ENCODE measurements around the gene BCL11B.

BCL11B gene

DNA sequence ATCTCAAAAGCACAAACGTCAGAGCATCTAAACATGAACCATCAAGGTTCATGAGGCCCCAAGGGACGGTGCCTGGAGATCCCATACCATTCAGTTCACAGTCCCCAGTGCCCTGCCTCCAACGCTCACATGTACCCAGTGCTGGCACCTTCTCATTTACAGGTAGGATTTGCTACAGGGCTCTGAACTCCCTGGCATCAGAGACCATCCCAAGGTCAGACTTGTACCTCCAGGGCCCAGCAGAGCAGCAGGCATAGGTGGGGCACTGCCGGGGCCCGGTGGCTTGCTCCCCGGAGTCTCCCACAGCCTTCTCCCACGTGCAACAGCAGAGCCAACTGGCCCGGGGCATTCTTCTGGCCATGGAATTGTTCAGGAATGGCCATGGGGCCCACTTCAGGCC, 114.8 kb downstream of the BCL11B start:
- Mint-ChIP-seq H3K36me3 (no peaks in the 10 kb centered on the region), H3K4me3 (no peak overlapping the region), H3K27me3 (peaks cover 8 to 13% of the 10 kb centered on the region in 2 donors), H3K4me1 (no peaks in the 10 kb centered on the region), H3K27ac (no peak overlapping the region), H3K9me3 (peaks cover 0 to 4% of the 10 kb centered on the region in 2 donors)
- DNase-seq (no peak), ATAC-seq (replicated peaks) (no peak)

DNA sequence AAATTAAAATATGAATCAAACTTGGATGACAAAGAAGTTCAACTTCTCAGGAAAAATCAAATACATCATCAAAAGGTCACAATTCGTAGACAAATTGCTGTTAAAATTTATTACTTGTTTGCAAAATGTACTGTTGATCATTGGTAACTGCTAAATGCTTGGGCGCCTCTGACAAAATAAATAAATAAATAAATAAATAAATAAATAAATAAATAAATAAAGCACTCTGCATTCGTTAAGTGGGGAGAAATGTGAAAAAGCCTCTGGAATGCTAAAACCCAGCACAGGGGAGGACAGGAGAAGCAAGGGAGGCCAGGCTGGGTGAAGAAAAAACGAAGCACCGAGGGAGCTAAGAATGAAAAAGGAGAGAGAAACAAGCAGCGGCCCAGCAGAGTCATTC, 115.2 kb downstream of the BCL11B start:
- Mint-ChIP-seq H3K27me3 (peaks cover 8 to 13% of the 10 kb centered on the region in 2 donors), H3K36me3 (no peaks in the 10 kb centered on the region), H3K4me3 (no peak overlapping the region), H3K9me3 (peaks cover 0 to 4% of the 10 kb centered on the region in 2 donors), H3K4me1 (no peaks in the 10 kb centered on the region), H3K27ac (no peak overlapping the region)
- DNase-seq (no peak), ATAC-seq (replicated peaks) (no peak)

GRCh38 chr14:99156090-99156425, 115.9 kb downstream of the BCL11B start:
- Mint-ChIP-seq H3K4me3 (no peak overlapping the region), H3K36me3 (no peaks in the 10 kb centered on the region), H3K4me1 (no peaks in the 10 kb centered on the region), H3K27ac (no peak overlapping the region), H3K27me3 (peaks cover 8 to 13% of the 10 kb centered on the region in 2 donors), H3K9me3 (peaks cover 0 to 2% of the 10 kb centered on the region in 2 donors)
- ATAC-seq (replicated peaks) (no peak), DNase-seq (no peak)

GRCh38 chr14:99155173-99156089, 116.6 kb downstream of the BCL11B start:
- no peak for ATAC-seq (replicated peaks)
- peaks cover 0 to 2% of the 10 kb centered on the region in 2 donors for H3K9me3 Mint-ChIP-seq
- peaks cover 8 to 13% of the 10 kb centered on the region in 2 donors for H3K27me3 Mint-ChIP-seq
- DNase-seq, result no peak
- no peak overlapping the region for H3K27ac Mint-ChIP-seq
- no peak overlapping the region for H3K4me3 Mint-ChIP-seq
- H3K4me1 Mint-ChIP-seq, result no peaks in the 10 kb centered on the region
- no peaks in the 10 kb centered on the region for H3K36me3 Mint-ChIP-seq

- Mint-ChIP-seq H3K9me3 (no peaks in the 10 kb centered on the region), H3K27me3 (peaks cover 0 to 3% of the 10 kb centered on the region in 2 donors), H3K4me1 (no peaks in the 10 kb centered on the region), H3K4me3 (no peak overlapping the region), H3K36me3 (no peaks in the 10 kb centered on the region), H3K27ac (no peak overlapping the region)
- DNase-seq (no peak), ATAC-seq (replicated peaks) (no peak)
Measured at GRCh38 chr14:99150236-99150635, 121.8 kb downstream of the BCL11B start.

DNA sequence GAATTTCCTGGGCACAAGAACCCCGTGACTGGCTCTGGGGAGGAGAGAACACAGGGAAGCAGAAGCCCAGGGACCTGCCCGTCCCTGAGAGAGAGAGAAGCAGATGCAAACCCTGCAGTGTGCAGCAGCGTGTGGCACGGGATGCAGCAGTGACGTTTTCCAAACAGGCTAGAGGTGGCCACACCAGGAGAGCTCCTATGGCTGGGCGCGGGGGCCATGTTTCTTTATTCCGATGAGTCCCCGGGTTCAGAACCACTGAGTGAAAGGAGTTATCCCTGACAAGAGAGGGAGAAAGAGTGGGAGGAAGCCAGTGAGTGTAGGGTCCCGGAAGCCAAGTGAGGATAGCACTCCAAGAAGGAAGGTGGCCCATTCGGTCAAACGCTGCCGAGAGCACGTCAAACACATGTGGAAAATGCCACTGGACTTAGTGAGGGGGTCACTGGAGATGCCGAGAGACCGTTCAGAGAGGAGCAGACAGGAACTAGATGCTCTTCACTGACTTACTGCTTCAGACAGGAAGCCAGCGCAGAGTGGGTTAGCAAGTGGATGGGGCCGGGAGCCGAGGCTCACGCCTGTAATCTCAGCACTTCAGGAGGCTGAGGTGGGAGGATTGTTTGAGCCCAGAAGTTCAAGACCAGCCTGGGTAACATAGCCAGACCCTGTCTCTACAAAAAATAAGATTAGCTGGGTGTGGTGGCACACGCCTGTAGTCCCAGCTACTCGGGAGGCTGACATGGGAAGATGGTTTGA, 123.0 kb downstream of the BCL11B start:
- ATAC-seq (replicated peaks) (no peak), DNase-seq (no peak)
- Mint-ChIP-seq H3K4me3 (no peak overlapping the region), H3K9me3 (no peaks in the 10 kb centered on the region), H3K27ac (no peak overlapping the region), H3K27me3 (peaks cover 0 to 1% of the 10 kb centered on the region in 2 donors), H3K36me3 (no peaks in the 10 kb centered on the region), H3K4me1 (no peaks in the 10 kb centered on the region)

- DNase-seq (no peak), ATAC-seq (replicated peaks) (no peak)
- Mint-ChIP-seq H3K4me3 (no peak overlapping the region), H3K27me3 (no peaks in the 10 kb centered on the region), H3K36me3 (no peaks in the 10 kb centered on the region), H3K9me3 (no peaks in the 10 kb centered on the region), H3K27ac (no peak overlapping the region), H3K4me1 (no peaks in the 10 kb centered on the region)
Measured at GRCh38 chr14:99148131-99148530, 123.9 kb downstream of the BCL11B start.

GRCh38 chr14:99147366-99147740, 124.6 kb downstream of the BCL11B start:
- Mint-ChIP-seq H3K9me3 (no peaks in the 10 kb centered on the region), H3K36me3 (no peaks in the 10 kb centered on the region), H3K27me3 (no peaks in the 10 kb centered on the region), H3K4me3 (no peak overlapping the region), H3K27ac (no peak overlapping the region), H3K4me1 (no peaks in the 10 kb centered on the region)
- ATAC-seq (replicated peaks), result no peak
- DNase-seq, result no peak

GRCh38 chr14:99146616-99147365, 125.2 kb downstream of the BCL11B start:
- Mint-ChIP-seq H3K27ac (no peak overlapping the region), H3K4me1 (no peaks in the 10 kb centered on the region), H3K9me3 (no peaks in the 10 kb centered on the region), H3K27me3 (no peaks in the 10 kb centered on the region), H3K4me3 (no peak overlapping the region), H3K36me3 (no peaks in the 10 kb centered on the region)
- DNase-seq, result no peak
- no peak for ATAC-seq (replicated peaks)

DNA sequence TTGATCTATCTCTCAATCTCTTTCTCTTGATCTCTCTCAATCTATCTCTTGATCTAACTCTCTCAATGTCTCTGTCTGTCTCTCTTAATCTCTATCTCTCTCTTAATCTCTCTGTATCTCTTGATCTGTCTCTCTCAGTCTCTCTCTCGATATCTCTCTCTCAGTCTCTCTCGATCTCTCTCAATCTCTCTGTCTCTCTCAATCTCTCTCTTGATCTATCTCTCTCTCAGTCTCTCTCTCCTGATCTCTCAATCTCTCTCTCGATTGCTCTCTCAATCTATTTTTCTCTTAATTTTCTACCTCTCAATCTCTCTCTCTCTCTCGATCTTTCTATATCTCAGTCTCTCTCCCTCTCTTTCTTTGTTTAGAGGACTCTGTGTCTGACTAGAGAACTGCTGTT, 126.7 kb downstream of the BCL11B start:
- Mint-ChIP-seq H3K4me1 (no peaks in the 10 kb centered on the region), H3K27ac (no peak overlapping the region)
- no peak for ATAC-seq (replicated peaks)

GRCh38 chr14:99143793-99144192, 128.2 kb downstream of the BCL11B start:
- Mint-ChIP-seq H3K36me3 (no peaks in the 10 kb centered on the region), H3K4me1 (no peaks in the 10 kb centered on the region), H3K9me3 (no peaks in the 10 kb centered on the region), H3K4me3 (no peak overlapping the region), H3K27me3 (no peaks in the 10 kb centered on the region), H3K27ac (no peak overlapping the region)
- DNase-seq (no peak), ATAC-seq (replicated peaks) (no peak)

More for the DNA sequence above, 126.7 kb downstream of the BCL11B start:
- Mint-ChIP-seq H3K27me3 (no peaks in the 10 kb centered on the region), H3K4me3 (no peak overlapping the region), H3K9me3 (no peaks in the 10 kb centered on the region), H3K36me3 (no peaks in the 10 kb centered on the region)
- no peak for DNase-seq

GRCh38 chr14:99143126-99143525, 128.9 kb downstream of the BCL11B start:
- Mint-ChIP-seq H3K27me3 (no peaks in the 10 kb centered on the region), H3K9me3 (no peaks in the 10 kb centered on the region), H3K4me3 (no peak overlapping the region), H3K4me1 (no peaks in the 10 kb centered on the region), H3K27ac (no peak overlapping the region), H3K36me3 (no peaks in the 10 kb centered on the region)
- DNase-seq, result no peak
- no peak for ATAC-seq (replicated peaks)

- H3K9me3 Mint-ChIP-seq, result no peaks in the 10 kb centered on the region
- no peak overlapping the region for H3K27ac Mint-ChIP-seq
- H3K4me3 Mint-ChIP-seq, result no peak overlapping the region
- ATAC-seq (replicated peaks) (no peak), DNase-seq (no peak)
- H3K4me1 Mint-ChIP-seq, result no peaks in the 10 kb centered on the region
- H3K27me3 Mint-ChIP-seq, result peaks cover 0 to 4% of the 10 kb centered on the region in 2 donors
- H3K36me3 Mint-ChIP-seq, result no peaks in the 10 kb centered on the region
Measured at GRCh38 chr14:99141236-99141635, 130.8 kb downstream of the BCL11B start.

GRCh38 chr14:99138999-99139865, 132.8 kb downstream of the BCL11B start:
- H3K4me1 Mint-ChIP-seq, result no peaks in the 10 kb centered on the region
- ATAC-seq (replicated peaks), result no peak
- H3K4me3 Mint-ChIP-seq, result no peak overlapping the region
- H3K36me3 Mint-ChIP-seq, result no peaks in the 10 kb centered on the region
- H3K9me3 Mint-ChIP-seq, result no peaks in the 10 kb centered on the region
- no peak overlapping the region for H3K27ac Mint-ChIP-seq
- peaks cover 0 to 4% of the 10 kb centered on the region in 2 donors for H3K27me3 Mint-ChIP-seq
- DNase-seq, result no peak
